Measurements from ENCODE around the gene BEST2.

GRCh38 chr19:12801466-12802266 lies 50.1 kb downstream of the BEST2 start, which contains the start of the genes PRDX2 and THSD8:
- TF ChIP-seq ZFP3 (CRISPR knock-in tag; IDR thresholded peaks at IDR 0.05), result no peak
- no peak for TF ChIP-seq CSRNP3 (CRISPR knock-in tag; IDR thresholded peaks at IDR 0.05)
- TF ChIP-seq ZC3H10 (CRISPR knock-in tag; IDR thresholded peaks at IDR 0.05), result no peak
- TF ChIP-seq ZFP30 (CRISPR knock-in tag; IDR thresholded peaks at IDR 0.05), result no peak
- TF ChIP-seq PATZ1 (CRISPR knock-in tag; IDR thresholded peaks at IDR 0.05; ENCODE audit: borderline replicate concordance), result no peak
- no peak for TF ChIP-seq BACH2 (CRISPR knock-in tag; IDR thresholded peaks at IDR 0.05; ENCODE audit: borderline replicate concordance)
